ENCODE results near the gene INTS15. TPM values are rescaled to one million over a fixed set of nuclear protein-coding genes. Genes with fewer than 3 reads are reported as not detected.

The INTS15 gene
- total and polyA plus RNA-seq, 2 experiments from 2014 or later = 7.0 to 27.0 TPM

GRCh38 chr7:6545398-6546126 lies 44.3 kb upstream of the INTS15 start (continued):
- TF ChIP-seq CTCF (conservative IDR thresholded peaks at IDR 0.05; ENCODE audit: low read depth in 2 of 2) = no peak
- no peak for TF ChIP-seq EZH2 (IDR thresholded peaks at IDR 0.05; ENCODE audit: low read depth, unreplicated experiment)
- TF ChIP-seq ZNF331 (CRISPR knock-in tag; IDR thresholded peaks at IDR 0.05; ENCODE audit: low read depth) = no peak
- no peak for TF ChIP-seq EZH2phosphoT487 (IDR thresholded peaks at IDR 0.05; ENCODE audit: unreplicated experiment)

DNA sequence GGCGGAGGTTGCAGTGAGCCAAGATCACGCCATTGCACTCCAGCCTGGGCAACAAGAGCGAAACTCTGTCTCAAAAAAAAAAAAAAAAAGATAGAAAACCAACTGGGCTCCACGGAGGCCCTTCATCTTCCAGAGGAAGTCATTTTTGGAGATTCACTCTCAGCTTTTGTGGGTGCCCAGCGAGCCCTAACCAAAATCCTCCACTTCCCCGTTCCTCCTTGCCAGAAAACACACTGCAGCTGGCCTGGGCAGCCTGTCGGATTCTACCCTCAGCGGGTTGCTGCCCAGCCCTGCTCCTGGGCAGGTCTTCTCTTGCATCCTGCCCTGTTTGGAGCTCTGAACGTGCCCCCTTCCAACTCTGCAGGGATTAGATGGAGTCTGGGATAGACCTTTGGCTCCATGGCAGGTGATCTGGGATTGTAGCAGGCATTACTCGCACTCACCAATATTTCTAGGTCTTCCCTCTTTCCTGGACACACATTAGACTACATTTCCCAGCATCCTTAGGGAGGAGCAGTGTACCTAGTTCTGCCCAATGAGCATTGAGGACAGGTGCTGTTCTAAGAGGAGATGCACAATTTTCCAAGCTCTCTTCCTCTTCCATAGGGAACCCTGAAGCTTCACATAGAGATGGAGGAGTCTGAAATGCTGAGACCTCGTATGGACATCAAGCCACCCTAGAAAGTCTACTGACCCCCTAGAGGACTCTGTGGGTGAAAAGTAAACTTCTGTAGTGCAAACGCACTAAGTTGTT lies 43.1 kb upstream of the INTS15 start:
- H3K9me2 ChIP-seq (ENCODE audit: insufficient read depth) = no peaks in the 10 kb centered on the region
- Mint-ChIP-seq H3K36me3 (ENCODE audit: low read depth) (no peaks in the 10 kb centered on the region), H3K4me3 (no peak overlapping the region), H3K4me1 (no peaks in the 10 kb centered on the region; the same call in 2 of the 3 replicates), H3K27ac (no peak overlapping the region), H3K27me3 (ENCODE audit: insufficient read depth, low read depth, poor library complexity) (peaks cover 9% of the 10 kb centered on the region), H3K9me3 (no peaks in the 10 kb centered on the region; the same call in 2 of the 3 replicates)
- DNase-seq (ENCODE audit: low spot score) (peak; percentile 74), ATAC-seq (peak; percentile 87)
- H3K4me2 ChIP-seq = no peak overlapping the region
- H3K27me3 ChIP-seq (ENCODE audit: insufficient read depth) = no peaks in the 10 kb centered on the region
- no peaks in the 10 kb centered on the region for H3K4me1 ChIP-seq (ENCODE audit: insufficient read depth)
- no peak overlapping the region for H3K4me3 ChIP-seq
- TF ChIP-seq ZNF114 (CRISPR knock-in tag; IDR thresholded peaks at IDR 0.05) (no peak), STAT1 (IDR thresholded peaks at IDR 0.05; ENCODE audit: unreplicated experiment) (no peak), JUNB (IDR thresholded peaks at IDR 0.05; ENCODE audit: unreplicated experiment) (no peak), EZH2phosphoT487 (IDR thresholded peaks at IDR 0.05; ENCODE audit: unreplicated experiment) (no peak)
- TF ChIP-seq, protein P1, sequence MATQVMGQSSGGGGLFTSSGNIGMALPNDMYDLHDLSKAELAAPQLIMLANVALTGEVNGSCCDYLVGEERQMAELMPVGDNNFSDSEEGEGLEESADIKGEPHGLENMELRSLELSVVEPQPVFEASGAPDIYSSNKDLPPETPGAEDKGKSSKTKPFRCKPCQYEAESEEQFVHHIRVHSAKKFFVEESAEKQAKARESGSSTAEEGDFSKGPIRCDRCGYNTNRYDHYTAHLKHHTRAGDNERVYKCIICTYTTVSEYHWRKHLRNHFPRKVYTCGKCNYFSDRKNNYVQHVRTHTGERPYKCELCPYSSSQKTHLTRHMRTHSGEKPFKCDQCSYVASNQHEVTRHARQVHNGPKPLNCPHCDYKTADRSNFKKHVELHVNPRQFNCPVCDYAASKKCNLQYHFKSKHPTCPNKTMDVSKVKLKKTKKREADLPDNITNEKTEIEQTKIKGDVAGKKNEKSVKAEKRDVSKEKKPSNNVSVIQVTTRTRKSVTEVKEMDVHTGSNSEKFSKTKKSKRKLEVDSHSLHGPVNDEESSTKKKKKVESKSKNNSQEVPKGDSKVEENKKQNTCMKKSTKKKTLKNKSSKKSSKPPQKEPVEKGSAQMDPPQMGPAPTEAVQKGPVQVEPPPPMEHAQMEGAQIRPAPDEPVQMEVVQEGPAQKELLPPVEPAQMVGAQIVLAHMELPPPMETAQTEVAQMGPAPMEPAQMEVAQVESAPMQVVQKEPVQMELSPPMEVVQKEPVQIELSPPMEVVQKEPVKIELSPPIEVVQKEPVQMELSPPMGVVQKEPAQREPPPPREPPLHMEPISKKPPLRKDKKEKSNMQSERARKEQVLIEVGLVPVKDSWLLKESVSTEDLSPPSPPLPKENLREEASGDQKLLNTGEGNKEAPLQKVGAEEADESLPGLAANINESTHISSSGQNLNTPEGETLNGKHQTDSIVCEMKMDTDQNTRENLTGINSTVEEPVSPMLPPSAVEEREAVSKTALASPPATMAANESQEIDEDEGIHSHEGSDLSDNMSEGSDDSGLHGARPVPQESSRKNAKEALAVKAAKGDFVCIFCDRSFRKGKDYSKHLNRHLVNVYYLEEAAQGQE (IDR thresholded peaks at IDR 0.05; ENCODE audit: unreplicated experiment) = no peak
- no peaks in the 10 kb centered on the region for H3F3A ChIP-seq (replicated peaks; ENCODE audit: low read depth)
- H3K27ac ChIP-seq (ENCODE audit: low read depth) = no peak overlapping the region
- no peaks in the 10 kb centered on the region for H3K79me2 ChIP-seq (replicated peaks; ENCODE audit: insufficient read depth)
- no peaks in the 10 kb centered on the region for H4K20me1 ChIP-seq (replicated peaks; ENCODE audit: insufficient read depth)
- peak overlapping the region; percentile 49 for H2AFZ ChIP-seq
- H3K36me3 ChIP-seq (ENCODE audit: insufficient read depth) = no peaks in the 10 kb centered on the region

Data from GM23338 (cell line).